KBM-7 (cell line): ENCODE results near the gene BATF2.
"Not testable (repeated sequence)": the region's sequence is repeated elsewhere in the genome, so short reads cannot be mapped to it uniquely, and the experiment has no call there.

Experiments used
- DNase-seq: peaks from one replicate; pipeline ENCODE4 v3.0.0-alpha.2; 2015
- in situ Hi-C: fragments of 300-500 bp; cut with MboI; formaldehyde crosslinking; loops from 2 replicates; pipeline ENCODE4 v1.14.3; 2020; ENCODE audit warnings: low sequenced_read_pairs, low pct_unique_long_range_greater_than_20kb, mixed read lengths

Gene BATF2

DNA sequence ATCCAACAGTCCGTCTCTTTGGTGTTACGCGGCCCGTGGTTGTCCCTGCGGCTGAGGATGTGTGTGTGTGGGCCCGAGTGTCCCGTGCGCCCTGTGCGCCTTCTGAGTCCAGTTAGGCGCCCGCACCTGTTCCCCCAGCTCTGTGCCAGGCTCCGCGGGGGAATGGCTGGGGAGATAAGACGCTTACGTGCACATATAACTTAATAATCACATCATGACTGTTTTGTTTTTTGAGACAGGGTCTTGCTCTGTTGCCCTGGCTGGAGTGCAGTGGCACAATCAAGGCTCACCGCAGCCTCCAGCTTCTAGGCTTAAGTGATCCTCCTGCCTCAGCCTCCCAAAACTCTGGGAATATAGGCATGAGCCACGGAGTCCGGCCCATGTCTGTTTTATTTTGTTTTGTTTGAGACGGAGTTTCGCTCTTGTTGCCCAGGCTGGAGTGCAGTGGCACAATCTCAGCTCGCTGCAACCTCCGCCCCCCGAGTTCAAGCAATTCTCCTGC is 18.0 kb upstream of the BATF2 start:
- in situ Hi-C loops: no loop called here
- DNase-seq: no peak

DNA sequence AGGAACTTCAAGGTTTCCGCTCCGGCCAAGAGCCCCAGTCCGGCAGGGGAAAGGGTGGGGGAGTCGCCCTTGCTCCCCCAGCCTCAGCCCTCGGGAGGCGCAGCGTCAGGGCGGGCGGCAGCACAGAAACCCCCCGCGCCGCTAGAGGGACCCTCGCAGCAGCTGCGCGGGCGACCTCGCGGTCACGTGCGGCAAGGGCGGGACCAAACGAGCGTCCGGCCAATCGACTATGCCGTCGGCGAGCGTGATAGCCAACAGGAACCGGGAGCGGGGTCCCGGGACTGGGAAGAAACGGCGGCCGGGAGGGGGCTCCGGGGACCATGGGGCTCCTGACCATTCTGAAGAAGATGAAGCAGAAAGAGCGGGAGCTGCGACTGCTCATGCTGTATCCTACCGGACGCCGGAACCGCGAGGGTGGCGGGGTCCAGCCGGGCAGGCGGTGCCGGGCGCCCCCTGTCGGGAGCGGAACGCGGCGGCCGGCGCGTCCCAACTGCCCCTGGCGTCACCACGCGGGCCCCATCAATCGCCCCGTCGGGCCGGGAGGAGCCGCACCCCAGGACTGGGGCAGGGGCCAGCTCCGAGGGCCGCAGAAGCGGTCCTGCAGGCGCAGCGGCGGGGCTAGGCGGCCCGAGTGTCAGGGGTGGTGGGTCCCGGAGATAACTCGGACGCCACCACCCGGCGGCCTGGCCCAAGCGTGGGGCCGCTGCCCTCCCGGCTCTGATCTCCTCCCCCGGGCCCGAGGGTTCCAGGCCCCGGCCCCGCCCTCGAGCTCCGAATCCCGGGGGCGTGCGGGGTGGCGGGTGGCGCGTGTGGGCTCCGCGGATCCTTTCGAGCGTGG is 17.3 kb upstream of the BATF2 start, which contains the start of gene ARL2:
Gene ARL2 (plus strand): TSS at position 273 of the 838 bp plus-strand sequence. CDS start 48 bp downstream, at position 321.
- in situ Hi-C loops: no loop called here
- DNase-seq: peak; percentile 91

DNA sequence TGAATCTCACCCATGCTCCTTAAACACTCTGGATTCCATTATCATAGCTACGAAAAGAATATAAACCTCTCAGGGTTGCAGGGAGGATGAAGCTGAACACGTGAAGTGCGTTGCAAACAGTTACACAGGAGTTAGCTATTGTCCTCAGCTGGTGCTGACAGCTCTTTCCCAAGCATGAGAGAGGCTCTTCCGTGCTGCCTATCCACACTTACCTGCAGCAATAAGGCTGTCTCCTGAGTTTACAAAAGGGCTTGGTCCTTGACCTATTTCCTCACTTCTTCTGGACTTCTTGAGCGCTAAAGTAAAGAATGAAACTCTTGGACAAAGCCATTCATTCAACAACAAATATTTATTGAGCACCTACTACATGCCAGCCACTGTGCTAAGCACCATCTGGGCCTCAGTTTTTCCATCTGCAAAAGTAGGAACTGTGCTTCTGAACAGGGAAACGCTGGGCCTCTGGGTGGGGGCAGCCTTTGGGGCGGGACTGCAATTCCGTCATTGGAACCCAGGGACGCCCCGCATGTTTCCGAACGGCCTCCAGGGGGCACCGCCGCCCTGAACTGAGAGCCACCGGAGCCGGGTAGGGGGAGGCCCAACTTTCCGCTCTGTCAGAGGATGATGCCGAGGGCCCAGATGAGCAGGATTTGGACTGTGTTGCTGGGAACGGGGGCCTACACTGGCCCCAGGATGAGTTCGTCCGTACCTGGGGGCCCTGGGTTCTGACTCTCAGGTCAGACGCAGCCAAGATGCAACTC is 16.5 kb upstream of the BATF2 start:
- DNase-seq: peak; percentile 96
- in situ Hi-C loops: no loop called here

DNA sequence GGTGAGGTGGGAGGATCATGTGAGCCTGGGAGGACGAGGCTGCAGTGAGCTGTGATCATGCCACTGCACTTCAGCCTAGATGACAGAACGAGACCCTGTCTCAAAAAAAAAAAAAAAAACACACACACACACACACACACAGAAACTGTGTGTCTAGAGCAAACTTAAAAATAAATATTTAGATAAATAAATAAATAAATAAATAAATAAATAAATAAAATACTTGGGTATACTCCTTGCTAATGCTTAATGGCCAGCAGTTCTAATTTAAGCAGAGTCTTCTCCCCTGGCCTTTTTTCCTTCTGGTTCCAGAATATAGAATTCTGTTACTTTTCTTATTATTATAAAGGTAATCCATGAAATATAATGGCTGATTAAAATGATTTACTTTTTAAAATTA is 12.1 kb upstream of the BATF2 start:
- in situ Hi-C loops: no loop called here
- no peak for DNase-seq

DNA sequence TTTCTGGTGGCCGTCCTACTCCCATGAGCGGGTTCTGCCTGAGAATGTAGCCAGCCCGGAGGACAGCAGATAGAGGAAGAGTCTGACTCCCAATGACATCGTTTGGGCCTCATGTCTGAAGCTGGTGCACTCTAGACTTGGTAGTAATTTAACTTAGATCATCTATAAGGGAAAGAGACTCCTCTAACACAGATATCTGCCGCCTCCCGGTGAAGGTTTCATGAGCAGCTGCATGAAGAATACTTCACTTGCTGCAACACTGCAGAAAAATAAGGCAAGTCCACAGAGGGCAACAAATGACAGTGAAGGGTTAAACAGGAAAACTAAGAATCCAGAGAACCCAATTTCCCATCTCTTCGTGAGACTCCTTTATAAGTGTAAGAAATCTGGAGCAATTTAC is 11.2 kb upstream of the BATF2 start:
- no peak for DNase-seq
- in situ Hi-C loops: no loop called here

DNA sequence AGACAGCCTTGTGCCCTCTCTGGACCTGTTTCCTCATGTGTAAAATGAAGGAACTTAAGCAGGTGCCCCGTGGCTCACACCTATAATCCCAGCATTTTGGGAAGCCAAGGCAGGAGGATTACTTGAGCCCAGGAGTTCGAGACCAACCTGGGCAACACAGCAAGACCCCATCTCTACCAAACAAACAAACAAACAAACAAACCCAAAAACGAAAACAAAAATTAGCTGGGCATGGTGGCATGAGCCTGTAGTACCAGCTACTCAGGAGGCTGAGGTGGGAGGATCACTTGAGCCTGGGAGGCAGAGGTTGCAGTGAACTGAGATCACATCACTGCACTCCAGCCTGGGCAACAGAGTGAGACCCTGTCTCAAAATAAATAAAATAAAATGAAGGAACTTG is 7.2 kb upstream of the BATF2 start:
- in situ Hi-C loops, DNase-seq: not testable (repeated sequence)

DNA sequence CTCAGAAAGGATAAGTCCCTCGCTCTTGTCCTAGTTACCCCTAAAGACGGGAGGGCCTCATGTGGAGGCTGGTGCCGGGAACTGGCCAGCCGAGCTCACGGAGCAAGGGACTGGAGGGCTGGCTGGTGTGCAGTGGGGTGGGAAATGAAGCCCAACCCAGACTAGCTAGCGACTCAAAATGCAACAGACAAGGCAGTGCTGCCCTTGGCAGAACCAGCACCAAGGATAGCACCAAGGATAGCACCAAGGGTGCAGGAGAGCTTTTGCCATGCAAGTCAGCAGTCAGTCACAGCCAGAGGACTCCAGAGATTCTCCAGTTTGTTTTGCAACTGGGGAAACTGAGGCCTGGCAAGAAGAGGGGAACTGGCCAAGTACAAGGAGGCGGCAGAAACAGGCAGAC is 6.5 kb upstream of the BATF2 start:
- in situ Hi-C loops: no loop called here
- no peak for DNase-seq

DNA sequence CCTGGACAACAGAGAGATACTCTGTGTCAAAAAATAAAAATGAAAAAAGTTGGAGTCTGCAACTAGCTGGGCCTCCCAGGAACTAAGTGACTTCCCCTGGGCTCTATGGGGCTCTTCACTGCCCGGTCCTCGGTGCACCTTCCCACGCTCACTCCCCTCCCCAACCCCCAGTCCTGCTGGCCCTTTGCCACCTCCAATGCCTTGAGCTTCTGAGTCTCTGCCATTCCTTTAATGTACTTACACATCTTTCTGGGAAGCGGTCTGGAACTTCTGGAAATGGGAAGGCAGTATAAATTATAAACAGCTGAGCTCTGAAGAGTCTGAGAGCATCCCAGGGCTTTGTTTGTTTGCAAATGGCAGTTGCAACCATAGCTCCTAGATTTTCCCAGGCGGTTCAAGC is 5.9 kb upstream of the BATF2 start:
- DNase-seq: no peak
- in situ Hi-C loops: no loop called here

DNA sequence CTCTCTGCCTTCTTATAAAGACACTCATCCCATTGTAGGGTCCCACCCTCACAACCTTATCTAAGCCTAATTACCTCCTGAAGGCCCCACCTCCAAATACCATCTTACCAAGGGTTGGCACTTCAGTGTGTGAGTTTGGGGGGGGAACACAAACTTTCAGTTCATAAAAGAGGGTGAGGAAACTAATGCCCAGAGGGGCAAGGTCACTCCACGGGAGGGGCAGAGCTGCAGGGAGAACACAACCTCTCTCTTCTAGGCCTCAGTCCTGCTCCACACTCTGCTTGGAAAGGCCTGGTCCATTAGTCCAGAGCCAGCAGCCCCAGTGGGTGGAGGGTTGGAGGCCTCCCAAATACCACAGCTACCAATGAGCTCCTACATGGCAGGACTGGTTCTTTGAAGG is 2.7 kb upstream of the BATF2 start:
- no peak for DNase-seq
- in situ Hi-C loops: no loop called here

DNA sequence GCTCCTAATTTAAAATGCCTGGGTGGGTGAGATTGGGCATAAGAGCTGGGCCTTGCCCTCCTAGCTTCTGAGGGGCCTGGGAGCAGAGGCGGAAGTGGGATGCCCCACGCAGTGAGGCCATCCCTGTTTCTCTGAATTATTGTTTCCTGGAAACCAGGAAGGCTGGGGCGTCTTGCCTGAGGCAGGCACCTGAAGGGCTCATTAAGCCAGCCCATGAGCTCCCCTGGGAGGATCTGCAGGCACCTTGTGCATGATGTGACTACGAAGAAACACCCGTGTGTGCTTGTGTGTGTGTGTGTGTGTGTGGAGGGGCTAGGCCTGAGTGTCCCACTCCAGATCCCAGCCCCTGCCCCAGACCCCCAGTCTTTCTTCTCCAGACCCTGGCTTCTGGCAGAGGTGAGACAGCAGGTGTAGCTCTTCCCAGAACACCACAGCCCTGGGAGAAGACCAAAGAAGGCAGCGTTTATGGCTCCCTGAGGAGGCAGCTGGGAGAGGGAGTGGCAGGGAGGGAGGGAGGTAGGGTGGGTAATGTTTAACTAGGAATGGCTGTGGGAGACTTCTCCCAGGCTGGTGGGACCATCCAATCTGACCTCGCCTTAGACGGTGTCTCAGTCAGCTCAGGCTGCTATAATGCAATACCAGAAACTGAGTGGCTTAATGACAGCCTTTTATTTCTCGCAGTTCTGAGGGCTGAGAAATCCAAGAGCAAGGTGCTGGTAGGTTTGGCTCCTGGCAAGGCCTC is 2.1 kb upstream of the BATF2 start:
- no peak for DNase-seq

DNA sequence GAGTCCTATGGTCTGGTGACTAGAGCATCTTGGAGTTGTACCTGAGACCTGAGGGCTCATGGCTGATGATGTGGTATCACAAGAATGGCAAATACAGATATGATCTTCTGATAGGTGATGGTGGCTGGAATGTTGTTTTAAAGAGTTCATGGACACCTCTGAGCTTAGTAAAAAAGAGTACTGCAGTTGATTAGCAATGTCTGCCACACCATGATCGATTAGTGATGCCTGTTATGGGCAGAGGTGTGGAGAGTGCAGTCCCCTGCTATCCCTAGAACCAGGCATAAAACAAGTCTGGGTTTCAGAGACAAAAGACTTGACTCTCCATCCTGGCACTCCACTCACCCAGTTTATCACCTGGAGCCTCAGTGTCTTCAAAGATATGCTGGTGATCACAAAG is 1.4 kb upstream of the BATF2 start:
- no peak for DNase-seq
- in situ Hi-C loops: no loop called here

More for the DNA sequence above, 2.1 kb upstream of the BATF2 start:
- in situ Hi-C loops: no loop called here

DNA sequence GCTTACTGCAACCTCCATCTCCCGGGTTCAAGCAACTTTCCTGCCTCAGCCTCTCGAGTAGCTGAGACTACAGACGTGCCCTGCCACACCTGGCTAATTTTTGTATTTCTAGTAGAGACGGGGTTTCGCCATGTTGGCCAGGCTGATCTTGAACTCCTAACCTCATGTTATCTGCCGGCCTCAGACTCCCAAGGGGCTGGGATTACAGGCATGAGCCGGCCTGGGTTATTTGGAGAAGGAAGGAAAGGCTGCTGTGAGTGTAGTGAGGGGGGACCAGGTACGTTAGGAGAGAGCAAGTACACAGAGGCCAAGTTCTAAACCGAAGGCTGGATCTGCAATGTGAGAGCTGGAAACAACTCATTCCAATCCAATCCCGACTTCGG is 453 bp downstream of the BATF2 start:
- no peak for DNase-seq
- in situ Hi-C loops: no loop called here

DNA sequence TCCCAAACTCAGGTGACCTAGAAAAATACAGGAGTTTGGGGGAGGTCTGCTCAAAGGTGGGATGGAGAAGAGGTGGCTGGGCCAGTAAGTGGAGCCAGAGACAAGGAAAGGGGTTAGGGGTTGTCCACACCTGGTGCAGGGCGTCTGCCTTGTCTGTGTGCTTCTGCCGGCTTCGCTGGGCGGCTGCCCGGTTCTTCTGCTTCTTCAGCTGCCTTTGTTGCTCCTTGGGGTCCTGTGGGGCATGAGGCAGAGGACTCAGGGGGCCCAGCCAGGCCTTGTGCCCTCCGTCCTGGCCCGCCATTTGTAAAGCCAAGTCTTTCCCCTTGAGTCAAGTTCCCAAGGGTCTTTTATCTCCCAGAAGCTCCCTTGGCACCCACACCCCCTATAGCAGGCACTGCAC is 2.5 kb downstream of the BATF2 start:
- in situ Hi-C loops: no loop called here
- no peak for DNase-seq

DNA sequence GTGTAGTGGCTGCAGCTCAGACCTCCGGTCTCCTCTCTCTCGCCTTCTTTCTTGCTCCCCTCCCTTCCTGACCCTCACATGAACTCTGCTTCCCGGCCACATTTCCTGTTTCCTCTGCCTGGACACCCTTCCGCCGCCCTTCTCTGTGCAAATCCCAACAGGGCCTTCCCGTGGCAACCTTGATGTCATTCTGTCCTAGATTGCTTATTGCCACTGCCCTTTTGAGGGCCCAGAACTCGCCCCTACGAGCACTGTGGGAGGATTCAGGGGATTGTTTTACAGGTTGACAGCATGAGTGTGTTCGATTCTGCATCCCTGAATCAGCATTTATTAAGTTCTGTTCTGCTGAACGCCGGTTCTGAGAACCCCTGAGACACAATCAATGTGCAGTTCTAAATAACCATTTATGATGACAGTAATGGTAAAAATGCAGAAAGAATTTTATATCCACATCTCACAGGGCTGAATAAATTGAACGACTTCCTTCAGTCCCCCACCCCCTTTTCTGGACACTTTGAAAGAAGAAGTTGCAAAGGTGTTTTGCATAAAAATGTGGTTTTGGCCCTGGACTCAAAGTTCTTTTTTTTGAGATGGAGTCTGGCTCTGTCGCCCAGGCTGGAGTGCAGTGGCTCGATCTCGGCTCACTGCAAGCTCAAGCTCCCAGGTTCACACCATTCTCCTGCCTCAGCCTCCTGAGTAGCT is 6.4 kb downstream of the BATF2 start:
- in situ Hi-C loops: no loop called here
- DNase-seq: no peak

DNA sequence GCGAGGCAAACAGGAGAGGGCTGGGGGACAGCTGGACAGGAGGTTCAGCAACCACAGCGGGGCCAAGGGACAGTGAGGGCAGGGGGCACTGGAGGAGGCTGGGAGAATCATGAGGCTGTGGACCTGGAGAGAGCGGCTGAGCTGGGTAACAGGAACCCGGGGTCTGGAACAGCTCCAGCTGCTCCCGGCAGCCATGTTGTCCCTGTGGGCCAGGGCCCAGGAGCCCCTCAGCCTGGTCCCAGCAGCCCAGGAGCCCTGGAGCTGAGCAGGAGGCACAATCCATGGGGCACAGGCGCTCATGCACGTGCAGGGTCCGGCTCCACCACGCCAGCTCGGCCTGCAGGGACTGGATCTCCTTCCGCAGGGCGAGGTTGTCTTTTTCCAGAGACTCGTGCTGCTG is 7.4 kb downstream of the BATF2 start:
- no peak for DNase-seq
- in situ Hi-C loops: no loop called here

DNA sequence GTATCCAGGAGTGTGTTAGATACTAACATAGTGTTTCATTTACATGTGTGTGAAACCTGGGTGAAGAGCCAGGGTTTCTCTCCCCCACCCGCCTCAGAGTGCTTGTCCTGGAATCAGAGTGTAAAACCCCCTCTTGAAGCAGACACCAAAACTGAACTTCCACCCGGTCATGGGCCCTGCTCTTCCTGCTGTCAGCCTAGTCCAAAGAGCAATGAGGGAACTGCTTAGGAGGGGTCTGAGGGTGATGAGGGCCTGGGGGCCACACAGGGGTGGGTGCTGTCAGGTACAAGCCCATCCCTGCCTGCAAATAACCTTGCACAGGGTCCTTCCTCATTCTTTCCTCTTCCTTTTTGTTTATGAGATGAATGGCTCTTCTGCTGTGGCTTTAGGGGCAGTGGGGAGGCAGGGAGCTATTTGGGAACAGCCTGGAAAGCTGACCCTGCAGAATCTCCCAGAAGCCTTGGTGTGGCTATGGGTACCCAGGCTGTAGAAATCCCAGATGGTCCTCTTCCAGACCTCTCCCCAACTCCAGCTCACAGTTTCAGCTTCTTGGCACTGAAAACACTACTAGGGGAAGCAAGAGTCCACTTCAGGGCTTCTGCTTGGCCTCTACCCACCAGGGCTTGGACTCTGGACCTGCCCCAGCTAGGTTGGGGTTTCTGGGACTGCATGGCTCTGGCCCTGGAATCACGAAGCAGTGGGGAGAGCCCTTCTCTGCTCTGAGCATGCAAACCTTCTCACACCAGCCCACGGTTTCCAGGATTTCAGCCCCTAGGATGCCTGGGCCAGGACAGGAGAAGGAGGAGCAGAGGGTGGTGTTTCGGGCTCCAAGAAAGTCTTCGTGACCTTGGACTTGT is 8.5 kb downstream of the BATF2 start:
- in situ Hi-C loops: no loop called here
- DNase-seq: no peak

DNA sequence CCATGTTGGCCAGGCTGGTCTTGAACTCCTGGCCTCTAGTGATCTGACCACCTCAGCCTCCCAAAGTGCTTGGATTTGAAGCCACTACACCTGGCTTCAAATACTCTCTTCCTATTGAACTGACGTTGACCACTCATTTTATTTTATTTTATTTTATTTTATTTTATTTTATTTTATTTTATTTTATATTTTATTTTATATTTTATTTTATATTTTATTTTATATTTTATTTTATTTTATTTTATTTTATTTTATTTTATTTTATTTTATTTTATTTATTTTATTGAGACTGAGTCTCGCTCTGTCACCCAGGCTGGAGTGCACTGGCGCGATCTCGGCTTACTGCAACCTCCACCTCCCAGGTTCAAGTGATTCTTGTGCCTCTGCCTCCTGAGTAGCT is 13.4 kb downstream of the BATF2 start:
- in situ Hi-C loops, DNase-seq: not testable (repeated sequence)

DNA sequence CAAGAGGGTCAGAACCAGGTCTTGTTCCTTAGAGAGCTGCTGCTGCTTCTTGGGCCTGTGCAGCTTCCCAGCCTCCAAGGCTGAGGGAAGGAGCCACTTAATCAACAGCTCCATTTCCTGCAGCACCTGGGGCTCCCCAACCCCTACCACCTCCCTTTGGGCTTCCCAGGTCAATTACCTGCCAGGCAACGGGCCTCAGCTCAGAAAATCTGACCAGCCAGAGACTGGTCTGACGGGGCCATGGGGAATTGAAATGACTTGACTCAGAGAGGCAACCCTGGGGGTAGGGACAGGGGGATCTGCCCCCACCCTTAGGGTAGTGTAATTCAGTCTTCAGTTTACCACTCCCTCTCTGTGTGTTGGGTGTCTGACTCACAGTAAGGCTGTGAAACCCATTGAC is 20.1 kb downstream of the BATF2 start:
- in situ Hi-C loops: no loop called here
- DNase-seq: no peak
